PC-3 (cell line): ENCODE measurements around the gene BCAR3.

Experiments
- CTCF ChIP-seq: fragments of 300-600 bp; sonication (generic); conservative IDR thresholded peaks from 2 replicates; pipeline ENCODE4 v1.5.1; 2017; ENCODE audit warnings: antibody characterized with exemption, low read depth, mild to moderate bottlenecking, low read length
- EZH2 ChIP-seq: fragments of 300-600 bp; sonication (generic); IDR thresholded peaks from one replicate; pipeline ENCODE4 v1.6.1; 2017; ENCODE audit warnings: antibody characterized with exemption, mild to moderate bottlenecking, low read length; ENCODE audit not compliant: unreplicated experiment
- EZH2phosphoT487 ChIP-seq: fragments of 300-600 bp; sonication (generic); IDR thresholded peaks from 2 replicates; pipeline ENCODE4 v1.6.1; 2018; ENCODE audit warnings: mild to moderate bottlenecking, antibody characterized with exemption, low read length, borderline replicate concordance

GRCh38 chr1:93676427-93676826, 5.2 kb downstream of the BCAR3 start:
- TF ChIP-seq CTCF (no peak), EZH2 (no peak), EZH2phosphoT487 (no peak)
